Measurements from ENCODE around the gene FAM32A. TPM values are rescaled to one million over a fixed set of nuclear protein-coding genes. Genes with fewer than 3 reads are reported as not detected.
A peak's percentile ranks its signal among the peaks of the same experiment; 100 is the strongest.

FAM32A gene
- total and polyA plus RNA-seq, 7 donors: 86.9 to 239 (median 93.8) TPM

- WGBS, 2 donors: 93 to 94% methylated on average over 10 of the region's 10 CpGs
- Histone ChIP-seq H3K27ac (no peak overlapping the region), H3K36me3 (peaks cover 7 to 59% (median 23%) of the 10 kb centered on the region in 4 donors), H3K9me3 (no peaks in the 10 kb centered on the region), H3K27me3 (no peaks in the 10 kb centered on the region), H3K4me1 (peaks cover 0 to 25% (median 20%) of the 10 kb centered on the region in 4 donors), H3K4me3 (no peak overlapping the region)
- TF ChIP-seq, protein P1, sequence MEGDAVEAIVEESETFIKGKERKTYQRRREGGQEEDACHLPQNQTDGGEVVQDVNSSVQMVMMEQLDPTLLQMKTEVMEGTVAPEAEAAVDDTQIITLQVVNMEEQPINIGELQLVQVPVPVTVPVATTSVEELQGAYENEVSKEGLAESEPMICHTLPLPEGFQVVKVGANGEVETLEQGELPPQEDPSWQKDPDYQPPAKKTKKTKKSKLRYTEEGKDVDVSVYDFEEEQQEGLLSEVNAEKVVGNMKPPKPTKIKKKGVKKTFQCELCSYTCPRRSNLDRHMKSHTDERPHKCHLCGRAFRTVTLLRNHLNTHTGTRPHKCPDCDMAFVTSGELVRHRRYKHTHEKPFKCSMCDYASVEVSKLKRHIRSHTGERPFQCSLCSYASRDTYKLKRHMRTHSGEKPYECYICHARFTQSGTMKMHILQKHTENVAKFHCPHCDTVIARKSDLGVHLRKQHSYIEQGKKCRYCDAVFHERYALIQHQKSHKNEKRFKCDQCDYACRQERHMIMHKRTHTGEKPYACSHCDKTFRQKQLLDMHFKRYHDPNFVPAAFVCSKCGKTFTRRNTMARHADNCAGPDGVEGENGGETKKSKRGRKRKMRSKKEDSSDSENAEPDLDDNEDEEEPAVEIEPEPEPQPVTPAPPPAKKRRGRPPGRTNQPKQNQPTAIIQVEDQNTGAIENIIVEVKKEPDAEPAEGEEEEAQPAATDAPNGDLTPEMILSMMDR (IDR thresholded peaks at IDR 0.05): no peak
- intact Hi-C loops (cut with DNase I): no loop called here
- DNase-seq: no peak
Measured at GRCh38 chr19:16190736-16191135, 5.5 kb downstream of the FAM32A start.

- WGBS, 2 donors: 83 to 86% methylated on average over 16 of the region's 16 CpGs
- Histone ChIP-seq H3K9me3 (no peaks in the 10 kb centered on the region), H3K36me3 (peaks cover 7 to 59% (median 23%) of the 10 kb centered on the region in 4 donors), H3K27ac (no peak overlapping the region), H3K27me3 (no peaks in the 10 kb centered on the region), H3K4me1 (peaks cover 0 to 21% (median 14%) of the 10 kb centered on the region in 4 donors), H3K4me3 (no peak overlapping the region)
- intact Hi-C loops (cut with DNase I): no loop called here
- TF ChIP-seq EP300 (IDR thresholded peaks at IDR 0.05): no peak
- TF ChIP-seq, protein P1 (IDR thresholded peaks at IDR 0.05): no peak
- TF ChIP-seq POLR2A (IDR thresholded peaks at IDR 0.05): no peak
- no peak for TF ChIP-seq POLR2AphosphoS5 (IDR thresholded peaks at IDR 0.05)
- peak; percentile 61 for DNase-seq
Measured at GRCh38 chr19:16191216-16191908, 6.2 kb downstream of the FAM32A start.

DNA sequence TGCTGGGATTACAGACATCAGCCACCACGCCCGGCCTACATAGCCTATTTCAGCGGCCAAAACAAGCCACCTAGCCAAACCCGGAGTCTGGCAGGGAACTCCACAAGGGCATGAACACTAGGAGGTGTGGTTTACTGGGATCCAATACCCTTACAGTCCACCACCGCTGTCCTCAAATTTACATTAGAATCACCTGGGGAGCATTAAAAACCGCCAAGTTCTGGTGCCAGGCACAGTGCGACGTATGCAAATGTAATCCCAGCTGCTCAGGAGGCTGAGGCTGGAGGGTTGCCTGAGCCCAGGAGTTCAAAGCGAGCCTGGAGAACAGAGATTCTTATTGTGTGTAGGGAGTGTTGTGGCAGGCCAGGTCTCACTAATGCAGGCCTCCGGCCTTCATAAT, 8.3 kb downstream of the FAM32A start:
- H3K27ac ChIP-seq: no peak overlapping the region
- no peaks in the 10 kb centered on the region for H3K9me3 ChIP-seq
- no peak overlapping the region for H3K4me3 ChIP-seq
- peaks cover 7 to 49% (median 23%) of the 10 kb centered on the region in 4 donors for H3K36me3 ChIP-seq
- no peaks in the 10 kb centered on the region for H3K27me3 ChIP-seq
- intact Hi-C loops (cut with DNase I): no loop called here
- no peak for TF ChIP-seq POLR2A (IDR thresholded peaks at IDR 0.05)
- no peak for TF ChIP-seq EP300 (IDR thresholded peaks at IDR 0.05)
- TF ChIP-seq, protein P1 (IDR thresholded peaks at IDR 0.05): no peak
- TF ChIP-seq POLR2AphosphoS5 (IDR thresholded peaks at IDR 0.05): no peak
- DNase-seq: no peak
- H3K4me1 ChIP-seq: peaks cover 0 to 13% (median 11%) of the 10 kb centered on the region in 4 donors
- 90 to 91% methylated on average over 10 of the region's 10 CpGs for WGBS, 2 donors

DNA sequence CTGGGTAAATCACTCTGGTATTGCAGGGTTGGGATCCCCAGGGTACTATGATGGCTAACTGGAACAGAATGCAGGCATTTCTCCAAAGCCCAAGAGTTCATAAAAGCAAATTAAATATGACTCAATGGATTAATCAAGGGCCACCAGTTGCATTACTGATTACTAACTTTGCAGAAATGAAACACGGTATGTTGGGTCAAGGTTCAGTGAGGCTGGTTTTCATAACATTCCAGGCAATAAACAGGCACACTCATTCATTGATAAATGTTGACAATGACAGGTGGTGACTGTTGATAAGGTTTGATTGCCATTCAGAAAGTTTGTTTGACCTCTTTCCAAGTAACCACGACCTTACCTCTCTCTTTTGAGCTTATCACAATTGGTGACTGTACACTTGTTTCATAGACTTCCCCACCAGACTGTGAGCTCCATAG, 12.0 kb downstream of the FAM32A start:
- TF ChIP-seq, protein P1 (IDR thresholded peaks at IDR 0.05): no peak
- TF ChIP-seq POLR2A (IDR thresholded peaks at IDR 0.05): no peak
- TF ChIP-seq EP300 (IDR thresholded peaks at IDR 0.05): no peak
- intact Hi-C loops (cut with DNase I): loop anchor here (1.0 kb wide), 1 partner anchor 12 kb away; the partner anchor contains the start of gene FAM32A
- Histone ChIP-seq H3K9me3 (no peaks in the 10 kb centered on the region), H3K27me3 (no peaks in the 10 kb centered on the region), H3K4me3 (peak overlapping the region in 3 of 4 donors; percentile 92 to 100 (median 96)), H3K36me3 (peaks cover 0 to 19% (median 5%) of the 10 kb centered on the region in 4 donors), H3K4me1 (peaks cover 0 to 32% (median 27%) of the 10 kb centered on the region in 4 donors), H3K27ac (peak overlapping the region; percentile 85 to 90 (median 90))
- no peak for DNase-seq
- WGBS, 2 donors: 12 to 30% methylated on average over 2 of the region's 2 CpGs
